ENCODE results near the gene AFTPH.

DNA sequence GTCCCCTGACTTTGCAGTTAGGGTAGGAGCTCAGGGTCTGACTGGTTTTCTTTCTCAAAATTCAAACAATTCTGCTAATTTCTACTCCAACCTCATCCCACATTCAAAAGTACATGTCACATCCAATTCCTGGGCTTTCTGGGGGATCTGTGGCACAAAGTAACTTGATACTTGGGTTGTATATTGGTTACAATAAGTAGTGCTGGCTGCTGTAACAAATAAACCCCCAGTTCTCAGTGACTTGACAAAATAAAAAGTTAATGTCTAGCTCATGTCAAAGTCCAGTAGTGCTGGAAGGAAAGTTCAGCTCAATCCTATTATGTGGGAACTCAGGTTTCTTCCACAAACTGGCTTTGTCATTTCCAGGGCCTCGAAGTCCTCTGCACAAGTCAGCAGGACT is 47.1 kb upstream of the AFTPH start:
- TF ChIP-seq, protein P1, sequence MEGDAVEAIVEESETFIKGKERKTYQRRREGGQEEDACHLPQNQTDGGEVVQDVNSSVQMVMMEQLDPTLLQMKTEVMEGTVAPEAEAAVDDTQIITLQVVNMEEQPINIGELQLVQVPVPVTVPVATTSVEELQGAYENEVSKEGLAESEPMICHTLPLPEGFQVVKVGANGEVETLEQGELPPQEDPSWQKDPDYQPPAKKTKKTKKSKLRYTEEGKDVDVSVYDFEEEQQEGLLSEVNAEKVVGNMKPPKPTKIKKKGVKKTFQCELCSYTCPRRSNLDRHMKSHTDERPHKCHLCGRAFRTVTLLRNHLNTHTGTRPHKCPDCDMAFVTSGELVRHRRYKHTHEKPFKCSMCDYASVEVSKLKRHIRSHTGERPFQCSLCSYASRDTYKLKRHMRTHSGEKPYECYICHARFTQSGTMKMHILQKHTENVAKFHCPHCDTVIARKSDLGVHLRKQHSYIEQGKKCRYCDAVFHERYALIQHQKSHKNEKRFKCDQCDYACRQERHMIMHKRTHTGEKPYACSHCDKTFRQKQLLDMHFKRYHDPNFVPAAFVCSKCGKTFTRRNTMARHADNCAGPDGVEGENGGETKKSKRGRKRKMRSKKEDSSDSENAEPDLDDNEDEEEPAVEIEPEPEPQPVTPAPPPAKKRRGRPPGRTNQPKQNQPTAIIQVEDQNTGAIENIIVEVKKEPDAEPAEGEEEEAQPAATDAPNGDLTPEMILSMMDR (IDR thresholded peaks at IDR 0.05): no peak
- no peak for TF ChIP-seq POLR2A (IDR thresholded peaks at IDR 0.05)

Data from testis (tissue), 2 donors.